IMR-90 (cell line): Measurements from ENCODE around the gene BTN3A1. TPM values are rescaled to one million over a fixed set of nuclear protein-coding genes. Genes with fewer than 3 reads are reported as not detected.

Source experiments
- ATAC-seq: fragments of 200-7000 bp; cut with Tn5 transposase; 2 replicates; pipeline ENCODE4 v1.9.1; 2020; ENCODE audit warnings: low read depth, mild to moderate bottlenecking, moderate library complexity
- BruUV-seq: library from RNA; stranded (reverse); fragments of 400-500 nt; replicated peaks from 2 replicates; lab custom pipeline; 2021; lab: Mats Ljungman, UMichigan
- CTCF ChIA-PET: fragments of 300-600 bp; formaldehyde crosslinking; extraction: SDS; loops from one replicate; lab custom pipeline; 2021; ENCODE audit warnings: antibody characterized with exemption; lab: Yijun Ruan, JAX
- POLR2A ChIA-PET: fragments of 300-600 bp; sonication (Branson Sonifier 250); formaldehyde crosslinking; loops from one replicate; lab custom pipeline; 2022; ENCODE audit warnings: antibody characterized with exemption; ENCODE audit not compliant: unreplicated experiment; lab: Charles Lee
- DNase-seq: peaks from one replicate; pipeline ENCODE4 v3.0.0; 2013
- H2AFZ ChIP-seq: replicated peaks from 2 replicates; pipeline ENCODE3; 2013; ENCODE audit warnings: low read length, mild to moderate bottlenecking; ENCODE audit not compliant: poor library complexity
- H2AK5ac ChIP-seq: 2 replicates; pipeline ENCODE4 v1.6.1; 2013; ENCODE audit warnings: low read depth, low read length, inconsistent platforms
- H2AK9ac ChIP-seq: replicated peaks from 2 replicates; pipeline ENCODE3; 2013; ENCODE audit warnings: mild to moderate bottlenecking, low read depth, low read length, moderate library complexity; ENCODE audit not compliant: poor library complexity
- H2BK120ac ChIP-seq: 2 replicates; pipeline ENCODE4 v1.6.1; 2013; ENCODE audit warnings: low read depth, low read length, inconsistent platforms
- H2BK15ac ChIP-seq: 3 replicates; pipeline ENCODE4 v1.6.1; 2013; ENCODE audit warnings: low read depth, low read length, inconsistent platforms
- H2BK20ac ChIP-seq: 2 replicates; pipeline ENCODE4 v1.6.1; 2013; ENCODE audit warnings: low read depth, mild to moderate bottlenecking, inconsistent platforms, low read length, moderate library complexity
- H2BK5ac ChIP-seq: 2 replicates; pipeline ENCODE4 v1.6.1; 2013; ENCODE audit warnings: mild to moderate bottlenecking, low read depth, low read length, inconsistent platforms; ENCODE audit not compliant: poor library complexity, severe bottlenecking
- H3K14ac ChIP-seq: replicated peaks from 2 replicates; pipeline ENCODE4 v1.6.1; 2013; ENCODE audit warnings: low read depth, low read length, inconsistent platforms
- H3K18ac ChIP-seq: 2 replicates; pipeline ENCODE4 v1.6.1; 2013; ENCODE audit warnings: low read depth, low read length, control low read depth
- H3K23ac ChIP-seq: 2 replicates; pipeline ENCODE4 v1.6.1; 2013; ENCODE audit warnings: low read depth, low read length, inconsistent platforms
- H3K27ac ChIP-seq: 2 replicates; pipeline ENCODE4 v1.5.1; 2013; ENCODE audit warnings: mild to moderate bottlenecking, control low read depth, low read length; ENCODE audit not compliant: insufficient read depth
- H3K27me3 ChIP-seq: 2 replicates; pipeline ENCODE4 v1.6.1; 2013; ENCODE audit warnings: low read length; ENCODE audit not compliant: control insufficient read depth, insufficient read depth
- H3K36me3 ChIP-seq: 2 replicates; pipeline ENCODE4 v1.6.1; 2013; ENCODE audit warnings: low read length, mixed read lengths; ENCODE audit not compliant: control insufficient read depth, insufficient read depth
- H3K4ac ChIP-seq: 2 replicates; pipeline ENCODE4 v1.6.1; 2013; ENCODE audit warnings: low read depth, low read length, inconsistent platforms
- H3K4me1 ChIP-seq: 2 replicates; pipeline ENCODE4 v1.6.1; 2013; ENCODE audit warnings: low read length, mixed read lengths; ENCODE audit not compliant: control insufficient read depth, insufficient read depth
- H3K4me2 ChIP-seq: 2 replicates; pipeline ENCODE4 v1.6.1; 2013; ENCODE audit warnings: low read depth, mild to moderate bottlenecking, control low read depth, low read length, moderate library complexity
- H3K4me3 ChIP-seq: 2 replicates; pipeline ENCODE4 v1.5.1; 2013; ENCODE audit warnings: low read depth, mild to moderate bottlenecking, control low read depth, low read length, moderate library complexity; ENCODE audit not compliant: insufficient read depth
- H3K56ac ChIP-seq: 2 replicates; pipeline ENCODE4 v1.6.1; 2013; ENCODE audit warnings: low read length, inconsistent platforms; ENCODE audit not compliant: insufficient read depth; ENCODE audit errors: extremely low read depth
- H3K79me1 ChIP-seq, 2 experiments: 2 replicates each; pipeline ENCODE4 v1.6.1; 2013; ENCODE audit warnings: low read length in 2 of 2, inconsistent platforms in 1 of 2, low read depth in 1 of 2
- H3K9ac ChIP-seq: 2 replicates; pipeline ENCODE4 v1.6.1; 2013; ENCODE audit warnings: low read depth, low read length, control low read depth
- H3K9me1 ChIP-seq: 2 replicates; pipeline ENCODE4 v1.6.1; 2013; ENCODE audit warnings: low read length, inconsistent platforms; ENCODE audit not compliant: insufficient read depth
- H3K9me3 ChIP-seq: 2 replicates; pipeline ENCODE4 v1.6.1; 2013; ENCODE audit warnings: low read length; ENCODE audit not compliant: control insufficient read depth, insufficient read depth
- H4K20me1 ChIP-seq: 2 replicates; pipeline ENCODE4 v1.6.1; 2013; ENCODE audit warnings: low read length, inconsistent platforms; ENCODE audit not compliant: insufficient read depth
- H4K5ac ChIP-seq: 2 replicates; pipeline ENCODE4 v1.6.1; 2013; ENCODE audit warnings: mild to moderate bottlenecking, low read depth, low read length, control low read depth
- H4K8ac ChIP-seq, 2 experiments: 2 replicates each; pipeline ENCODE4 v1.6.1; 2013; ENCODE audit warnings: low read depth in 2 of 2, low read length in 2 of 2, control low read depth in 1 of 2, inconsistent platforms in 1 of 2
- H4K91ac ChIP-seq: 2 replicates; pipeline ENCODE4 v1.6.1; 2013; ENCODE audit warnings: low read depth, low read length, inconsistent platforms; ENCODE audit not compliant: insufficient read depth
- CEBPB ChIP-seq: IDR thresholded peaks from 2 replicates; pipeline ENCODE4 v1.6.1; 2012; ENCODE audit warnings: low read depth, low read length, improper control_type of control experiment
- CTCF ChIP-seq: conservative IDR thresholded peaks from 2 replicates; pipeline ENCODE4 v1.5.1; 2012; ENCODE audit warnings: mild to moderate bottlenecking, low read depth, low read length, improper control_type of control experiment
- MAZ ChIP-seq: IDR thresholded peaks from 2 replicates; pipeline ENCODE4 v1.6.1; 2012; ENCODE audit warnings: low read depth, mild to moderate bottlenecking, low read length, improper control_type of control experiment, moderate library complexity, borderline replicate concordance
- RAD21 ChIP-seq: IDR thresholded peaks from 2 replicates; pipeline ENCODE4 v1.6.1; 2012; ENCODE audit warnings: low read length, improper control_type of control experiment
- WGBS, 2 experiments: methylation state at CpG; one replicate each; pipeline versions ENCODE4 v1.1.5 to v1.1.7; 2013; ENCODE audit warnings: missing lambda C conversion rate in 2 of 2; ENCODE audit not compliant: insufficient read length in 1 of 2; ENCODE audit errors: extremely low coverage in 2 of 2; 5-methylcytosine and 5-hydroxymethylcytosine counted together
- dilution Hi-C: fragments of 300-500 bp; cut with HindIII; formaldehyde crosslinking; loops from one replicate; pipeline ENCODE4 v1.14.3; 2018; ENCODE audit warnings: low sequenced_read_pairs; ENCODE audit not compliant: unreplicated experiment
- in situ Hi-C: fragments of 300-500 bp; cut with MboI; formaldehyde crosslinking; loops from 3 replicates; pipeline ENCODE4 v1.14.3; 2019; ENCODE audit warnings: low sequenced_read_pairs, inconsistent platforms, mixed read lengths
- intact Hi-C: fragments of 100-400 bp; cut with micrococcal nuclease; formaldehyde crosslinking; loops from 2 replicates; pipeline ENCODE4 v1.10.0; 2022
- polyA plus RNA-seq, 3 experiments: library from polyadenylated mRNA; depleted of rRNA; stranded (reverse); fragments of >200 nt; gene quantifications; 2 replicates each; pipeline ENCODE4 v1.2.3, GENCODE V29; 2012; ENCODE audit warnings: low replicate concordance in 1 of 3
- total RNA-seq: library from RNA; depleted of rRNA; stranded (reverse); fragments of >200 nt; gene quantifications from 2 replicates; pipeline ENCODE4 v1.2.3, GENCODE V29; 2012

Gene BTN3A1
- total and polyA plus RNA-seq, 2 of the 4 experiments (the other 2 are of a cell fraction), result 14.4 to 16.5 TPM

DNA sequence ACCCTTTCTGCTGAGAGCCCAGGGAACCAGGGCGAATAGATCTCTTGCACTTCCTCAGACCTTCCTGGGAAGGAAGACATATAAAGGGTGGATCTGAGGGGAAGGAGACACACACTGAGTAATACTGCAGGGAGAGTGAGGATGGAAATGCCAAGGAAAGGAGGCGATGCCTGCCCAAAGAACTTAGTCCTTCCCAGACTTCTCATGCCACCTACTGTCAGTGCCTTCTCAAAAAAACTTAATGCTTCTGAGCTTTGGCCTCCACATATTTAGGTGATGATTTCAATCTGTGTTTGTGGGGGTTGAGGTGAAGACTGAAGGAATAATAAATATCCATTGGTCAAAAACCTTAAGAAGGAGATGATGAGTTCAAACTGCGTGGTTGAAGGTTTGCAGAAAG, 9.7 kb downstream of the BTN3A1 start:
- ATAC-seq, result peak; percentile 71
- Histone ChIP-seq H2AFZ (peak overlapping the region; percentile 59), H3K27ac (no peak overlapping the region), H3K4me2 (no peak overlapping the region), H3K79me1 (no peaks in the 10 kb centered on the region), H3K14ac (no peak overlapping the region), H4K8ac (no peak overlapping the region), H3K27me3 (no peaks in the 10 kb centered on the region), H3K9me3 (no peaks in the 10 kb centered on the region), H3K4ac (no peak overlapping the region), H3K23ac (no peak overlapping the region), H2AK9ac (no peak overlapping the region), H3K9me1 (peaks cover 6% of the 10 kb centered on the region; the same call in 1 of the 2 replicates), H3K56ac (no peak overlapping the region), H2BK15ac (no peak overlapping the region), H2AK5ac (no peak overlapping the region), H3K4me3 (no peak overlapping the region), H2BK5ac (no peak overlapping the region), H3K9ac (no peak overlapping the region), H2BK20ac (no peak overlapping the region), H4K20me1 (no peaks in the 10 kb centered on the region), H4K5ac (no peak overlapping the region; the same call in 1 of the 2 replicates), H3K4me1 (peaks cover 7% of the 10 kb centered on the region), H2BK120ac (no peak overlapping the region), H3K36me3 (peaks cover 15% of the 10 kb centered on the region; the same call in 1 of the 2 replicates), H4K91ac (no peak overlapping the region), H3K18ac (no peak overlapping the region)
- ChIA-PET CTCF (interaction anchor here (1.1 kb wide), 1 partner anchor 70 kb away, joined by 4 read pairs; no protein-coding TSS in a partner anchor), POLR2A (no interaction called here)
- TF ChIP-seq CEBPB (no peak), RAD21 (peak; percentile 32; the same call in 1 of the 2 replicates), MAZ (no peak), CTCF (0 out of 2 replicates have a peak, but pooled peaks have one; percentile 24)
- intact Hi-C loops, result no loop called here
- in situ Hi-C loops, result no loop called here
- WGBS, 2 experiments, result no CpG with 5 or more reads among the region's 3 CpGs
- no TSS peak for BruUV-seq
- DNase-seq, result peak; percentile 36
- dilution Hi-C loops, result no loop called here
